ENCODE results near the gene KDM6A.
A peak's percentile ranks its signal among the peaks of the same experiment; 100 is the strongest.
"Not testable (repeated sequence)": the region's sequence is repeated elsewhere in the genome, so short reads cannot be mapped to it uniquely, and the experiment has no call there.

KDM6A gene

GRCh38 chrX:45050558-45050957 is 177.6 kb downstream of the KDM6A start:
- Histone ChIP-seq H3K4me3 (no peak overlapping the region), H3K27ac (no peak overlapping the region)

DNA sequence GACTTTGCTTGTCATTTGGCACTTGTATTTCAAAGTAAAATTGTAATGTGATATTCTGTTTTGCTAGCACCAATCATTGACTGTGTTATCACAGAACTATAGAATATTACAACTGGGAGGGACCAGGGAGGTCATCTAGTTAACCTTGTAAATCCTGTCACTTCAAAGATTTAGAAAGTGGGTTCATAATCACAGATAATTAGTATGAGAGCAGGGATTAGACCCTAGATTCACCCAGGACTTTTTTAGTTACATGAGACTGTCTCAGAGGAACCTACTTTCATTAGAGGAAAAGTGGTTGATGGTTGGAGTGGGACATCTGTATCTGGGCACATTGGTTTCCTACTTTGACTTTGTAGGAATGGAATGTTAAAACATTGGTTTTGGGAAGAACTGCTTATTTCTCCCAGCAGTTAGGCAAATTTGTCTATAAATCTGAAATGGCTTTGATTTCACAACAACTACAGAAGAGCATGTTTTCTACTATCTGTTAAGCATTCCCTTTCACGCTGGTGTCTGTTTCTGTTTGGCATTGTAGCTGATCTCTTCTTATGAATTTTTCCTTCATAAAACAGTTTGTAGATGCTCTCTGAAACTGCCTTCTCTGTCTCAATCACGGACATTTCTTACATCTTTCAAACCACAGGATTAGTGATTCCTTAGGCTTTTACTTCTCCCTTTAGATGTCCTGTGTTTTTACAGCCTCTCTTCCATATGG is 183.6 kb downstream of the KDM6A start:
- H3K27ac ChIP-seq: no peak overlapping the region
- H3K4me3 ChIP-seq: no peak overlapping the region

- H3K4me3 ChIP-seq, H3K27ac ChIP-seq: not testable (repeated sequence)
These were observed 186.9 kb downstream of the KDM6A start for GRCh38 chrX:45059906-45060305.

DNA sequence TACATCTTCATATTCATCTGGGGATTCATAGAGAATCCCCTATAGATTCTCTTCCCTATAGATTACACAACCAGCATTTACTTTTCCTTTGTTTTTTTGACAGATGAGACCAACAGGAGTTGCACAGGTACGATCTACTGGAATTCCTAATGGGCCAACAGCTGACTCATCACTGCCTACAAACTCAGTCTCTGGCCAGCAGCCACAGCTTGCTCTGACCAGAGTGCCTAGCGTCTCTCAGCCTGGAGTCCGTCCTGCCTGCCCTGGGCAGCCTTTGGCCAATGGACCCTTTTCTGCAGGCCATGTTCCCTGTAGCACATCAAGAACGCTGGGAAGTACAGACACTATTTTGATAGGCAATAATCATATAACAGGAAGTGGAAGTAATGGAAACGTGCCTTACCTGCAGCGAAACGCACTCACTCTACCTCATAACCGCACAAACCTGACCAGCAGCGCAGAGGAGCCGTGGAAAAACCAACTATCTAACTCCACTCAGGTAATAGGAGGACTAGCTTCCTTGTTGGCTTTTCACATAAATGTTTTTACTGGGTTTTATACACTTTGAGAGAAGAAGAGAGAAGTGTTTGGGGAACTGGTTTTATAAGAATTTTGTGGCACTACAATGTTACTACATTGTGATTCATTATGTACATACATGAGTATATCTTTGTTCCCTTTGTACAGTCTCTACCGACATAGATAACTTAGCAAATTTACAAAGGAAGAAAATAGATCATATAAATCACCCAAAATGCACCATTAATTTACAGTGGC is 190.5 kb downstream of the KDM6A start:
- no peak overlapping the region for H3K27ac ChIP-seq
- no peak overlapping the region for H3K4me3 ChIP-seq

DNA sequence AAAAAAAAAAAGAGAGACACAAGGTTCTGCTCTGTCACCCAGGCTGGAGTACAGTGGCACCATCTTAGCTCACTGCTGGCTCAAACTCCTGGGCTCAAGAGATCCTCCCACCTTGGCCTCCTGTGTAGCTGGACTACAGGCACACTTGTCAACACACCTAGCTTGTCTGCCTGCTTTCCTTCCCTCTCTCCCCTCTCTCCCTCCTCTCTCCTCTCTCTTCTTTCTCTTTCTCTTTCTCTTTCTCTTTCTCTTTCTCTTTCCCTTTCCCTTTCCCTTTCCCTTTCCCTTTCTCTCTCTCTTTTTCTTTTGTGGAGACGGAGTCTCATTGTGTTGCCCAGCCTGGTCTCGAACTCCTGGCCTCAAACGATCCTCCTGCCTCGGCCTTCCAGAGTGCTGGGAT is 195.6 kb downstream of the KDM6A start:
- H3K27ac ChIP-seq: peak overlapping the region in 1 of 21 experiments; percentile 13
- H3K4me3 ChIP-seq: no peak overlapping the region

DNA sequence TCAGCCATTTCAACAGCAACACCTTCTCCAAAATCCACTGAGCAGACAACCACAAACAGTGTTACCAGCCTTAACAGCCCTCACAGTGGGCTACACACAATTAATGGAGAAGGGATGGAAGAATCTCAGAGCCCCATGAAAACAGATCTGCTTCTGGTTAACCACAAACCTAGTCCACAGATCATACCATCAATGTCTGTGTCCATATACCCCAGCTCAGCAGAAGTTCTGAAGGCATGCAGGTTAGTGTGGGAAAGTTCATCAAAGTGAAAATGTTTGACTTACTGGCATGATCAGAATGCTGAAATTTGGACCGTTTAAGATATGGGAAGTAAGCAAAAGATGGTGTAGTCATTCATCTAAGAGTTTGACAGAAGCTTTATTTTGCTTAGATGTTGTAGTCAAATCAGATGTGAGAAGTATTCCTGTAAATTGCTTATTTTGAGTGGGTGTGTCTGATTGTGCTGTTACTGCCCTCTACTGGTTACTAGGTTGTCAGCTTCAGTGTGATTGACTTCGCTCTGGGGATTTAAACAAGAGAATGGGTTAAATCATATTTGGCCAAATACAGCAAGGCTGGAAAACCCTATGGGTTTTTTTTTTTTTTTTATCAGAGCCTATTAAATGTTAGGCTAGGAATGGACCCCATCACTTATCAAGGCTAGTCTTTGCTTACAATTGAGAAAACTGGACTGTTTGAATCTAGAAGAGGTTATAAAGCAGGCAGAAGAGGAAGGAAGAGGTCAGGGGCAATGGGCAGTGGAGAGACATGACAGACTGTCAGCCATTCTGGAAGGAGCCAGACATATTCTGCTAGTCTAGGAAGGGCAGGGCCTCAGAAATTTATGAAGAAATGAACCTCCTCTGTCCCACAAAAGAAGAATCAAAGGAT is 197.4 kb downstream of the KDM6A start:
- Histone ChIP-seq H3K4me3 (no peak overlapping the region), H3K27ac (peak overlapping the region in 2 of 21 experiments; percentile 12 to 54)

- not testable (repeated sequence) for H3K27ac ChIP-seq
These were observed 200.0 kb downstream of the KDM6A start for GRCh38 chrX:45073011-45073410.

GRCh38 chrX:45077748-45078424 is 204.9 kb downstream of the KDM6A start:
- Histone ChIP-seq H3K27ac (peak overlapping the region in 1 of 21 experiments; percentile 64), H3K4me3 (no peak overlapping the region)

More at GRCh38 chrX:45073011-45073410, 200.0 kb downstream of the KDM6A start:
- H3K4me3 ChIP-seq: not testable (repeated sequence)

- Histone ChIP-seq H3K4me3 (no peak overlapping the region), H3K27ac (no peak overlapping the region)
These were observed 210.3 kb downstream of the KDM6A start for GRCh38 chrX:45083314-45083713.

GRCh38 chrX:45110494-45110893 is 237.5 kb downstream of the KDM6A start:
- no peak overlapping the region for H3K4me3 ChIP-seq
- H3K27ac ChIP-seq: no peak overlapping the region

DNA sequence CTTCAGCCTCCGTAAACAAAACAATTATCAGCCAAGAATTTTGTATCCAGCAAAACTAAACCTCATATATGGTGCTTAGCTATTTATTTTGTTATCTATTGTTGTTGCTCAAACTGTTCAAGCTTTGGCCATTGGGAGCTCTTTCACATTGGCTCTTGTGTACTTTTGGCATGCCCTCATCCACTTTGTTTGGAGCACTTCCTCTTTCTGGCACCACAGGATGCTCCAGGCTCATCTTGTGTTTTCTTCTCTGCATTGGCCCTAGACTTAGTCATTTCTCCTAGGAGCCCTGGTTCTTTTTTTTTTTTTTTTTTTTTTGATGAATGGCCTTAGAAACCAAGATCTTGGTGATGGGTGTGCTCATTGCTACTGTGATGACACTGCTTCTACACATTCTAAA is 253.2 kb downstream of the KDM6A start:
- Histone ChIP-seq H3K4me3 (no peak overlapping the region), H3K27ac (no peak overlapping the region)

DNA sequence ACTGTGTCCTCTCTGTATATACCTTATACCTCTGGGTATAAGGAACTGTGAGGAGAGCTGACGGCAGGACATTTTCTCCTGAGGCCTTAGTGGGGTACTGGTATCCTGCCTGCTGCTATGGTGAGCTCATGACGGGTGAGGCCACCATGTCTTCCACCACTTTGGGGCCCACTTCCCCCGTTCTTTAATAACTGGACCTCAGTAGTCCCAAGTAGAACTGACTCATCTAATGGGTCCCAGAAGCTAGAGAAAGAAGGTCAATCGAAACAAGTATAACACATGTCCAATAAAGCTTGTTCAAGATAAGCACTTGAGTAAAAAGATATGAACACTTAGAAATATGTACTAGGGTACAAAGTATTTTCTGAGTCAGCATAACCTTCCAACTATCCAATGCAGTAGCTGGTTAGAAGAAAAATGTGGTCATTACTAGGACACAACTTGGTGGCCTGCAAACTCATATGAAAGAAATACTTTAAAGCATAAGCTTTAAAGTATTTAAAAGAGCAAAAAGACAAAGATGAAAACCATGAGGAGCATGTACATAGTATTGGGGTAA is 256.0 kb downstream of the KDM6A start:
- Histone ChIP-seq H3K4me3 (no peak overlapping the region), H3K27ac (no peak overlapping the region)

- Histone ChIP-seq H3K4me3 (no peak overlapping the region), H3K27ac (no peak overlapping the region)
These were observed 260.5 kb downstream of the KDM6A start for GRCh38 chrX:45133465-45133864.

DNA sequence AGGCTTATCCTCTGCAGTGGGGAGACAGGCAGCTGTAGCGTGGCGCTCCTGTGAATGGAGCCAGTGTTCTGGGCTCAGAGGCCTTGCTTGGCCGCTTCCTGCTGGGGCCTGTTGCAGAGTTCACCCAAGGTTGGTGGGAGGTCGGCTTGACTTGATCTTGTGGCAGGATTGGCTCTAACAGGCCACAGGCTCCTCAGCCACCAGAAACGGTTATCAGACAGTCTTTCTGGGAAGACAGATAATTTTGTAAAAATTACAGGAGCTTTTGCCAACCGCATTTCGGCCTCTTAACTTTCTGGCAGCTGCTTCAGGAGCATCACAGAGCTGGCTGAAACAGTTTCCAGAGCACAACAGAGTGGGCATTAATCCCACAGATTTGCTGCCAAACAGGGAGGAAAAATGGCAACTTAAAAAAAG is 261.3 kb downstream of the KDM6A start:
- Histone ChIP-seq H3K27ac (no peak overlapping the region), H3K4me3 (no peak overlapping the region)

- no peak overlapping the region for H3K27ac ChIP-seq
- H3K4me3 ChIP-seq: no peak overlapping the region
These were observed 261.8 kb downstream of the KDM6A start for GRCh38 chrX:45134775-45135174.

- H3K4me3 ChIP-seq, H3K27ac ChIP-seq: not testable (repeated sequence)
These were observed 262.5 kb downstream of the KDM6A start for GRCh38 chrX:45135391-45136075.

DNA sequence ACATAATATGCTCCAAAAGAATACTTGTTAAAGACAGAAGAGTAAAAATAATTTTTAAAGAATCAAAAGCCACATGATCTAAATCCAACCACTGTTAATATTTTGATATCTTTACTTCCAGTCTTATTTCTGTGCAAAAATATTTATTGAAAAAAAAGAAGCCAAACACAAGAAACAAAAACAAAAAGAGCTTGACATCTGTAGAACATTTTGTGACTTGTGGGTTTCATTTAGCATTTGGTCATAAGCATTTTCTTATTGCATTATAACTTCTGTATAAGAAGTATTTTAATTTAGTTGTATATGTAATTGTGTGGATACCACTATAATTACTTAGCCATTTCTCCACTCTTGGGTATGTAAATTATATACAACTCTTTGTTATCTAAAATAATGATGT is 264.5 kb downstream of the KDM6A start:
- Histone ChIP-seq H3K4me3 (no peak overlapping the region), H3K27ac (no peak overlapping the region)

GRCh38 chrX:45138525-45138924 is 265.5 kb downstream of the KDM6A start:
- Histone ChIP-seq H3K4me3 (no peak overlapping the region), H3K27ac (no peak overlapping the region)

DNA sequence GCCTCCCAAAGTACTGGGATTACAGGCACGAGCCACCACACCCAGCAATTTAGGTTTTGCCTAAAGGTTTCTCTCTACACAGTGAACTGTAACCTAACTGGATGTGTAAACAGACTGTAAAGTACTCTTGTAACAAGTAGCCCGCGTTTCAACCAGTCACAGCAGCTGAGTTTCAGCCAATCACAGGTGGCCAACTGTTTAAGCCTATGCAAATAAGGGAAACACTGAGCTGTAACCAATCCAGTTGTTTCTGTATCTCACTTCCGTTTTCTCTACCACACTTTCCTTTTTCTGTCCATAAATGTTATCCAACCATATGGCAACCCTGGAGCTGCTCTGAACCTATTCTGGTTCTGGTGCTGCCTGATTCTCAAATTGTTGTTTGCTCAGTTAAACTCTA is 267.8 kb downstream of the KDM6A start:
- no peak overlapping the region for H3K4me3 ChIP-seq
- no peak overlapping the region for H3K27ac ChIP-seq
